Mesenchymal stem cell (in vitro differentiated cells and primary cell): Measurements from ENCODE around the gene AKT1S1.

Source experiments
- DNase-seq: peaks from one replicate; pipeline ENCODE4 v3.0.0-alpha.2; 2013
- H2AFZ ChIP-seq: one replicate; pipeline ENCODE4 v1.6.1; 2013; ENCODE audit warnings: low read depth, mild to moderate bottlenecking, control low read depth, inconsistent platforms, low read length, moderate library complexity
- H2AK5ac ChIP-seq: 2 replicates; pipeline ENCODE4 v1.6.1; 2013; ENCODE audit warnings: low read length, moderate library complexity, mild to moderate bottlenecking, inconsistent platforms; ENCODE audit not compliant: severe bottlenecking
- H2BK120ac ChIP-seq: one replicate; pipeline ENCODE4 v1.6.1; 2013; ENCODE audit warnings: low read depth, mild to moderate bottlenecking, inconsistent platforms, low read length, moderate library complexity
- H2BK12ac ChIP-seq, 2 experiments: one replicate each; pipeline ENCODE4 v1.6.1; 2013; ENCODE audit warnings: inconsistent platforms in 2 of 2, low read length in 2 of 2, mild to moderate bottlenecking in 2 of 2, moderate library complexity in 2 of 2, control low read depth in 1 of 2
- H2BK15ac ChIP-seq: one replicate; pipeline ENCODE4 v1.6.1; 2013; ENCODE audit warnings: mild to moderate bottlenecking, low read depth, inconsistent platforms; ENCODE audit not compliant: poor library complexity, severe bottlenecking
- H2BK5ac ChIP-seq: 2 replicates; pipeline ENCODE4 v1.6.1; 2013; ENCODE audit warnings: low read depth, mild to moderate bottlenecking, low read length, control low read depth, inconsistent platforms; ENCODE audit not compliant: poor library complexity, severe bottlenecking
- H3K14ac ChIP-seq, 2 experiments: one replicate each; pipeline ENCODE4 v1.6.1; 2013; ENCODE audit warnings: inconsistent platforms in 2 of 2, low read length in 2 of 2, control low read depth in 1 of 2, mild to moderate bottlenecking in 1 of 2, moderate library complexity in 1 of 2
- H3K18ac ChIP-seq, 2 experiments: one replicate each; pipeline ENCODE4 v1.6.1; 2013; ENCODE audit warnings: inconsistent platforms in 2 of 2, low read length in 2 of 2, control low read depth in 1 of 2, low read depth in 1 of 2, mild to moderate bottlenecking in 1 of 2
- H3K23ac ChIP-seq, 2 experiments: one replicate each; pipeline ENCODE4 v1.6.1; 2013; ENCODE audit warnings: inconsistent platforms in 2 of 2, low read length in 2 of 2, mild to moderate bottlenecking in 2 of 2, moderate library complexity in 2 of 2, control low read depth in 1 of 2
- H3K27ac ChIP-seq: 2 replicates; pipeline ENCODE4 v1.5.1; 2013; ENCODE audit warnings: mild to moderate bottlenecking, moderate library complexity, low read length, control low read depth, inconsistent platforms; ENCODE audit not compliant: poor library complexity, severe bottlenecking
- H3K27me3 ChIP-seq, 2 experiments: 2 replicates each; pipeline versions ENCODE4 v1.6.1 to v1.7.0; 2013; ENCODE audit warnings: low read length in 2 of 2, mild to moderate bottlenecking in 2 of 2, moderate library complexity in 2 of 2, control low read depth in 1 of 2, inconsistent platforms in 1 of 2; ENCODE audit not compliant: control insufficient read depth in 1 of 2, insufficient read depth in 1 of 2
- H3K36me3 ChIP-seq, 2 experiments: 2 replicates each; pipeline versions ENCODE4 v1.6.1 to v1.7.0; 2013; ENCODE audit warnings: low read length in 2 of 2, control low read depth in 1 of 2, inconsistent platforms in 1 of 2, low read depth in 1 of 2, mild to moderate bottlenecking in 1 of 2; ENCODE audit not compliant: insufficient read depth in 2 of 2, control insufficient read depth in 1 of 2
- H3K4ac ChIP-seq, 2 experiments: one replicate each; pipeline ENCODE4 v1.6.1; 2013; ENCODE audit warnings: inconsistent platforms in 2 of 2, low read length in 2 of 2, mild to moderate bottlenecking in 2 of 2, moderate library complexity in 2 of 2, control low read depth in 1 of 2, low read depth in 1 of 2
- H3K4me1 ChIP-seq: 2 replicates; pipeline ENCODE4 v1.6.1; 2013; ENCODE audit warnings: low read depth, low read length, control low read depth; ENCODE audit not compliant: control insufficient read depth, insufficient read depth
- H3K4me2 ChIP-seq: 2 replicates; pipeline ENCODE4 v1.6.1; 2013; ENCODE audit warnings: low read length, mild to moderate bottlenecking, inconsistent platforms; ENCODE audit not compliant: poor library complexity, severe bottlenecking
- H3K4me3 ChIP-seq, 2 experiments: 2 replicates each; pipeline versions ENCODE4 v1.5.1 to v1.7.0; 2013; ENCODE audit warnings: low read length in 2 of 2, mild to moderate bottlenecking in 2 of 2, control low read depth in 1 of 2, low read depth in 1 of 2; ENCODE audit not compliant: insufficient read depth in 1 of 2
- H3K79me1 ChIP-seq: replicated peaks from 2 replicates; pipeline ENCODE4 v1.6.1; 2013; ENCODE audit warnings: mild to moderate bottlenecking, control low read depth, low read length, inconsistent platforms; ENCODE audit not compliant: poor library complexity, severe bottlenecking
- H3K9ac ChIP-seq: 2 replicates; pipeline ENCODE4 v1.7.0; 2013; ENCODE audit warnings: mild to moderate bottlenecking, low read length, moderate library complexity
- H3K9me3 ChIP-seq: 2 replicates; pipeline ENCODE4 v1.7.0; 2013; ENCODE audit warnings: mild to moderate bottlenecking, low read length; ENCODE audit not compliant: control insufficient read depth
- H4K8ac ChIP-seq: one replicate; pipeline ENCODE4 v1.6.1; 2013; ENCODE audit warnings: inconsistent platforms, mild to moderate bottlenecking, low read length, moderate library complexity
- H4K91ac ChIP-seq: one replicate; pipeline ENCODE4 v1.6.1; 2013; ENCODE audit warnings: mild to moderate bottlenecking, low read length, inconsistent platforms
- WGBS: methylation state at CpG from one replicate; pipeline ENCODE4 v1.1.7; 2013; ENCODE audit warnings: mixed read lengths; 5-methylcytosine and 5-hydroxymethylcytosine counted together

Gene AKT1S1

DNA sequence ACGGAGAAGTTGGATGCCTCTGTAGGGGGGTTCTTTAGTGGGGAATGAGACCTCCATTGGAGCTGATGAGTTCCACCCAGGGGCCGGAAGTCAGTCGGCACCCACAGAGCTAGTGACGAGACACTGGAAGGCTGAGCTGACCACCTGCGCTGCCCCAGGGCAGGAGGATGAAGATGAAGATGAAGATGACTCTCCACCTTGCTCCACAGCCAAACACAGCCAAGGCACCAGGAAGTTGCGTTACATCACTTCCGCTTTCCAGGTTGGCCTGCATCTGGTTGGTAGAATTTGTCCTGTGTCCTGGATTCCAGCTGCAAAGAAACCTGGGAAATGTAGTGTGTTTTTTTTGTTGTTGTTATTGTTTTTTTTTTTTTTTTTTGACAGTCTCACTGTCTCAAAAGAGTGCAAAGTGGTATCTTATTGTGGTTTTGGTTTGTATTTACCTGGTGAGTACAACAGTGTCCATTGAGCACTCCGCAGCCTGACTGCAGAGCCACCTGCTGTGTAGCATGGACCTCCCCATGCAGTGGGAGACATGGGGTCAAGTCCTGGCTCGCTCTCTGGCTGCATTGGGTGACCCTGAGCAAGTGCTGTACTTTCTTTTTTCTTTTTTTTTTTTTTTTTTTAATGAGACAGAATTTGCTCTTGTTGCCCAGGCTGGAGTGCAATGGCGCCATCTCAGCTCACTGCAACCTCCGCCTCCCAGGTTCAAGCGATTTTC, 2.2 kb upstream of the AKT1S1 start:
- H2BK120ac ChIP-seq: no peak overlapping the region
- no peak overlapping the region for H3K18ac ChIP-seq
- no peak overlapping the region for H2AK5ac ChIP-seq
- H3K9me3 ChIP-seq: peaks cover 3% of the 10 kb centered on the region
- H3K27me3 ChIP-seq: no peaks in the 10 kb centered on the region
- H3K4ac ChIP-seq: no peak overlapping the region
- H3K9ac ChIP-seq: peak overlapping the region; percentile 100
- H3K23ac ChIP-seq: no peak overlapping the region
- no peak overlapping the region for H2AFZ ChIP-seq
- H3K14ac ChIP-seq: no peak overlapping the region
- no peak overlapping the region for H4K8ac ChIP-seq
- H2BK15ac ChIP-seq: no peak overlapping the region
- H2BK12ac ChIP-seq: no peak overlapping the region
- peak overlapping the region in 1 of 2 experiments; percentile 99 for H3K4me3 ChIP-seq
- H3K36me3 ChIP-seq: peaks cover 60 to 62% of the 10 kb centered on the region in 2 experiments
- no peak for DNase-seq
- peaks cover 26% of the 10 kb centered on the region for H3K4me1 ChIP-seq
- peaks cover 58% of the 10 kb centered on the region for H3K79me1 ChIP-seq
- 96% methylated on average over 12 of the region's 12 CpGs for WGBS
- no peak overlapping the region for H4K91ac ChIP-seq
- H3K4me2 ChIP-seq: no peak overlapping the region
- H2BK5ac ChIP-seq: no peak overlapping the region
- no peak overlapping the region for H3K27ac ChIP-seq

DNA sequence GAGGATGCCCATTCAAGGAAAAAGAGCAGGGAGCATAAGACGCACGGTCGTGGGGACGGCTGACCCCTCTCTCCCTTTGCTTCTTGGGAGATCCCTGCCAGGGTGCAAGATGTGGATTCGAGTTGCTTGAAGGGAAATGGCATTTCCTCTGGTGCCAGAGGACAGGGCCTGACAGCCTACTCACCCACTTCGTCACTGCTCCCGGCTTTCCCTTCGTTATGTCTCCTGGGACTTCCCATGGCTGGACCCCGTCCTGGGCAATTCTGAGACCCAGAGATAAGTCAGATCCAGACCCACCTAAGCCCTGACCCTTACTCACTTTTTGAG, 1.6 kb upstream of the AKT1S1 start:
- Histone ChIP-seq H2BK5ac (no peak overlapping the region), H3K27me3 (no peaks in the 10 kb centered on the region), H3K9ac (peak overlapping the region; percentile 100), H2BK120ac (no peak overlapping the region), H2BK15ac (no peak overlapping the region), H3K23ac (peak overlapping the region in 1 of 2 experiments; percentile 81), H3K4ac (peak overlapping the region in 1 of 2 experiments; percentile 19), H3K36me3 (peaks cover 59 to 60% of the 10 kb centered on the region in 2 experiments), H3K18ac (peak overlapping the region in 1 of 2 experiments; percentile 93), H3K4me3 (peak overlapping the region in 1 of 2 experiments; percentile 99), H2BK12ac (no peak overlapping the region), H3K4me2 (peak overlapping the region; percentile 76), H3K79me1 (peaks cover 61% of the 10 kb centered on the region), H3K4me1 (peaks cover 28% of the 10 kb centered on the region), H3K9me3 (peaks cover 3% of the 10 kb centered on the region), H2AK5ac (no peak overlapping the region), H4K91ac (no peak overlapping the region), H3K14ac (peak overlapping the region in 1 of 2 experiments; percentile 35), H3K27ac (peak overlapping the region; percentile 71), H2AFZ (no peak overlapping the region), H4K8ac (no peak overlapping the region)
- WGBS: 89% methylated on average over 9 of the region's 9 CpGs
- DNase-seq: no peak

DNA sequence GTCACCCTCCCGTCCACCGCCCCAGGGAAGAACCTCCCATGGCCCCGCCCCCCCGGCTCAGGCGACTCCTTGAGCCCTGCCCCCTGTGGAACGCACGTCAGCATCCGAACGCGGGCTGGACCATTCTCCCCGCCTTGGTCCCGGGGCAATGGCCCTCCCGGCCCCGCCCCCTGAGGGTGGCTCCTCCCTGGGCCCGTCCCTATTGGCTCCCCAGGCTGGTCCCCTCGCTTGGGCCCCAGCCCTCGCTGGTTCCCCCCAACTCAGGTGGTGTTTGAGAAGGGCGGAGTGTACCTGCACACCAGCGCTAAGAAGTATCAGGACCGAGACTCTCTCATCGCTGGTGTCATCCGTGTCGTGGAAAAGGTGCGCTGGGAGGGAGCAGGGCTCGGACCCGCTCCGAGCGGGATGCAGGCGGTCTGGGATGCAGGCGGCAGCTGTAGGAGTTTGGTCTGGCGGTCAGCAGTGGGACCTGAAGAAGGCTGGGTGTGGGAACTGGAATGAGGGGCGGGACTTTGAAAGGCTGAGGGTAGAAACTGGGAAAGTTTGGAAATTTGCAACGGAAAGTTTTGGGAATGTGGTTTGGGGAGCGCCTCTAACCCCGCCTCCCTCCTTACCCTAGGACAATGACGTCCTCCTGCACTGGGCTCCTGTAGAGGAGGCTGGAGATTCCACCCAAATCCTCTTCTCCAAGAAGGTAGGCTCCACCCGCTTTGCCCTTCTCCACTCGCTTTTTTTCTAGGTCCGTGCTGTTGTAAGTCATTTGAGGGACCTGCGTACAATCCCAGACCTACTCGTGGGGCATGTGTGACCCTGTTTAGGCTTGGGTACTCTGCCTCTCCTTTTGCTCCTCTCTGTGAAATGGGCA, 956 bp upstream of the AKT1S1 start:
- H3K27me3 ChIP-seq: no peaks in the 10 kb centered on the region
- H3K9ac ChIP-seq: peak overlapping the region; percentile 100
- peak overlapping the region; percentile 87 for H2BK5ac ChIP-seq
- H3K79me1 ChIP-seq: peaks cover 57% of the 10 kb centered on the region
- peak overlapping the region in 1 of 2 experiments; percentile 50 for H3K14ac ChIP-seq
- WGBS: 9% methylated on average over 39 of the region's 41 CpGs
- peak overlapping the region; percentile 77 for H2AFZ ChIP-seq
- H4K91ac ChIP-seq: peak overlapping the region; percentile 48
- H3K4ac ChIP-seq: peak overlapping the region in 1 of 2 experiments; percentile 99
- no peak overlapping the region for H2AK5ac ChIP-seq
- H2BK12ac ChIP-seq: no peak overlapping the region
- H3K27ac ChIP-seq: peak overlapping the region; percentile 98
- peak overlapping the region; percentile 76 for H3K4me2 ChIP-seq
- H2BK120ac ChIP-seq: peak overlapping the region; percentile 44
- peak overlapping the region; percentile 88 to 99 for H3K4me3 ChIP-seq
- peaks cover 28% of the 10 kb centered on the region for H3K4me1 ChIP-seq
- peak overlapping the region; percentile 93 for H2BK15ac ChIP-seq
- peak overlapping the region in 1 of 2 experiments; percentile 81 for H3K23ac ChIP-seq
- H3K18ac ChIP-seq: peak overlapping the region; percentile 85 to 95
- peak overlapping the region; percentile 68 for H4K8ac ChIP-seq
- DNase-seq: peak; percentile 98
- peaks cover 53 to 59% of the 10 kb centered on the region in 2 experiments for H3K36me3 ChIP-seq
- peaks cover 2% of the 10 kb centered on the region for H3K9me3 ChIP-seq
